ENCODE results near the gene ANKRD13D.

DNA sequence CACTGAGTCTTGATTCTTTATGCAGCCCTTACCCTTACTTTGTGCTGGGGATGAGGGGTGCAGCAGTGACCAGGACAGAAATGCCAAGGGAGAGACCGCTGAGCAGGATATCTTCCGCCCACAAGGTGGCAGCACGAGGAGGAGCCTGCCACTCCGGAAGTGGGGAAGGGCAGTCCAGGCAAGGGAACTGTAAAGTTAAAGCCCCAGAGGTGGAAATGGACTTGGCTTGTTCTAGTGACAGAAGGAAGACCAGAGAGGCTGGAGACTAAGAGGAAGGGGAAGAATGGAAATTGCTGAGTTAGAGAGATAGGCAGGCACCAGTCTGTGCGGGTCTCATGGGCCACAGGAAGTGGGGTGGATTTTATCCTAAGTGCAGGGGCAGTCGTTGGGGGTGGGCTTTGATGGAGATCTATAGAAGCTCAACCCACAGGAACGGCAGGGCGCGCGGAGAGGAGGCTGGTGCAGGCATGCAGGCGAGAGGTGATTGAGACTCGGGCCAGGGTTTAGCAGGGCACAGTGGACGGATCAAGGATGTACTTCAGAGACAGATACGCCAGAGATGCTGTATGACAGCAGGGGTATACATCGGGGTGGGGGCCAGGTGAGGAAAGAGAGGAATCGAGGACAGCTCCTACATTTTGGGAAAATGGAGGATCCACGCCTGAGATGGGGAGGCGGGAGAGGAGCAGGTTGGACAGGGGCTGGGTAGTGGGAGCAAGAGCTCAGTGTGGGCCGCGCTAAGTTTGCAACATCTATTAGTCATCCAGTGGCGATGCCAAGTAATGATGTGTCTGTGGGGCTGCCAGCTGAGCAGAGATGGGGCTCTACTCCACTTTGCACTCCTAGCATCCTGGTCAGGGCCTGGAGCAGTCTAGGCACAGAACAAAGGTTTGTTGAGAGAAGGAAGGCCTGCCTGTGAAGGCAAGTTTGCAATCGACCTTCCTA lies 26.1 kb upstream of the ANKRD13D start:
- TF ChIP-seq, protein P1, sequence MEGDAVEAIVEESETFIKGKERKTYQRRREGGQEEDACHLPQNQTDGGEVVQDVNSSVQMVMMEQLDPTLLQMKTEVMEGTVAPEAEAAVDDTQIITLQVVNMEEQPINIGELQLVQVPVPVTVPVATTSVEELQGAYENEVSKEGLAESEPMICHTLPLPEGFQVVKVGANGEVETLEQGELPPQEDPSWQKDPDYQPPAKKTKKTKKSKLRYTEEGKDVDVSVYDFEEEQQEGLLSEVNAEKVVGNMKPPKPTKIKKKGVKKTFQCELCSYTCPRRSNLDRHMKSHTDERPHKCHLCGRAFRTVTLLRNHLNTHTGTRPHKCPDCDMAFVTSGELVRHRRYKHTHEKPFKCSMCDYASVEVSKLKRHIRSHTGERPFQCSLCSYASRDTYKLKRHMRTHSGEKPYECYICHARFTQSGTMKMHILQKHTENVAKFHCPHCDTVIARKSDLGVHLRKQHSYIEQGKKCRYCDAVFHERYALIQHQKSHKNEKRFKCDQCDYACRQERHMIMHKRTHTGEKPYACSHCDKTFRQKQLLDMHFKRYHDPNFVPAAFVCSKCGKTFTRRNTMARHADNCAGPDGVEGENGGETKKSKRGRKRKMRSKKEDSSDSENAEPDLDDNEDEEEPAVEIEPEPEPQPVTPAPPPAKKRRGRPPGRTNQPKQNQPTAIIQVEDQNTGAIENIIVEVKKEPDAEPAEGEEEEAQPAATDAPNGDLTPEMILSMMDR (IDR thresholded peaks at IDR 0.05): peak in 5 of 7 experiments; percentile 69 to 85 (median 83)
- TF ChIP-seq POLR2A (IDR thresholded peaks at IDR 0.05) (no peak), EP300 (IDR thresholded peaks at IDR 0.05) (no peak)
